Endothelial cell of umbilical vein (primary cell): ENCODE data around the gene CDIP1. TPM values are rescaled to one million over a fixed set of nuclear protein-coding genes. Genes with fewer than 3 reads are reported as not detected.

Experiments used
- BruUV-seq: library from RNA; stranded (reverse); fragments of 400-500 nt; replicated peaks from 2 replicates; lab custom pipeline; 2021; lab: Mats Ljungman, UMichigan
- CTCF ChIA-PET: fragments of 300-600, 350-600 bp; sonication (Branson Sonifier 250); formaldehyde crosslinking; loops from one replicate; lab custom pipeline; 2021; ENCODE audit warnings: antibody characterized with exemption, inconsistent platforms; lab: Charles Lee
- POLR2A ChIA-PET: fragments of 300-600, 350-600 bp; sonication (Branson Sonifier 250); formaldehyde crosslinking; loops from one replicate; lab custom pipeline; 2021; ENCODE audit warnings: antibody characterized with exemption, inconsistent platforms; lab: Charles Lee
- DNase-seq: peaks from one replicate; pipeline ENCODE4 v3.0.0-alpha.2; 2011; ENCODE audit warnings: low read depth, low spot score
- FAIRE-seq: peaks from 2 replicates; lab custom pipeline; 2011; peaks lifted over from hg19 to GRCh38; lab: Jason Lieb, UNC
- H2AFZ ChIP-seq: 2 replicates; pipeline ENCODE4 v1.6.0; 2012; ENCODE audit warnings: low read depth, low read length, control low read depth, inconsistent platforms
- H3K27ac ChIP-seq: 2 replicates; pipeline ENCODE4 v1.5.1; 2011; ENCODE audit warnings: low read depth, mild to moderate bottlenecking, control low read depth, low read length, moderate library complexity; ENCODE audit not compliant: insufficient read depth
- H3K27me3 ChIP-seq, 2 experiments: 2 replicates each; pipeline versions ENCODE4 v1.6.0 to v1.6.1; 2011; ENCODE audit warnings: low read length in 2 of 2, mixed read lengths in 1 of 2; ENCODE audit not compliant: control insufficient read depth in 2 of 2, insufficient read depth in 2 of 2
- H3K36me3 ChIP-seq, 2 experiments: 2 replicates in 1 of 2; 3 replicates in 1 of 2; pipeline ENCODE4 v1.5.1; 2011; ENCODE audit warnings: low read length in 2 of 2, mild to moderate bottlenecking in 1 of 2, moderate library complexity in 1 of 2; ENCODE audit not compliant: control insufficient read depth in 2 of 2, insufficient read depth in 2 of 2; ENCODE audit errors: extremely low read depth in 1 of 2
- H3K4me1 ChIP-seq: 3 replicates; pipeline ENCODE4 v1.5.1; 2011; ENCODE audit warnings: mild to moderate bottlenecking, low read length; ENCODE audit not compliant: control insufficient read depth, insufficient read depth; ENCODE audit errors: extremely low read depth
- H3K4me2 ChIP-seq: 2 replicates; pipeline ENCODE4 v1.6.1; 2011; ENCODE audit warnings: low read length, control low read depth, mixed read lengths; ENCODE audit not compliant: insufficient read depth
- H3K4me3 ChIP-seq, 3 experiments: fragments of 200-600 bp in 1 of 3; sonication (generic), shearing (Covaris generic) in 1 of 3; replicated peaks in 1 of 3; 2 replicates each; pipeline ENCODE4 v1.5.1; 2011 to 2016; ENCODE audit warnings: control low read depth in 3 of 3, low read length in 3 of 3, mild to moderate bottlenecking in 2 of 3, inconsistent platforms in 1 of 3, low read depth in 1 of 3, moderate library complexity in 1 of 3; ENCODE audit not compliant: insufficient read depth in 1 of 3
- H3K79me2 ChIP-seq: 2 replicates; pipeline ENCODE4 v1.6.0; 2012; ENCODE audit warnings: low read length, inconsistent platforms; ENCODE audit not compliant: control insufficient read depth, insufficient read depth
- H3K9ac ChIP-seq: replicated peaks from 2 replicates; pipeline ENCODE3; 2011; ENCODE audit warnings: low read length, control low read depth; ENCODE audit not compliant: insufficient read depth; ENCODE audit errors: extremely low read depth
- H3K9me1 ChIP-seq: replicated peaks from 3 replicates; pipeline ENCODE4 v1.6.0; 2011; ENCODE audit warnings: mild to moderate bottlenecking, low read length; ENCODE audit not compliant: control insufficient read depth, insufficient read depth; ENCODE audit errors: extremely low read depth
- H3K9me3 ChIP-seq: replicated peaks from 2 replicates; pipeline ENCODE4 v1.5.1; 2012; ENCODE audit warnings: low read length, inconsistent platforms; ENCODE audit not compliant: control insufficient read depth, insufficient read depth
- H4K20me1 ChIP-seq: replicated peaks from 2 replicates; pipeline ENCODE3; 2011; ENCODE audit warnings: mild to moderate bottlenecking, low read length; ENCODE audit not compliant: control insufficient read depth, insufficient read depth; ENCODE audit errors: extremely low read depth
- CTCF ChIP-seq, 2 donors: IDR thresholded peaks; 1 replicate in 1 of 2; 2 replicates in 1 of 2; pipeline ENCODE4 v1.5.1; 2011; ENCODE audit warnings: low read length in 2 of 2, mild to moderate bottlenecking in 2 of 2, moderate library complexity in 2 of 2, control low read depth in 1 of 2, inconsistent platforms in 1 of 2, low read depth in 1 of 2; ENCODE audit not compliant: insufficient read depth in 1 of 2; ENCODE audit errors: extremely low read depth in 1 of 2
- EZH2 ChIP-seq: IDR thresholded peaks from 2 replicates; pipeline ENCODE4 v1.6.1; 2012; ENCODE audit warnings: borderline replicate concordance, low read depth, mild to moderate bottlenecking, moderate library complexity, low read length, inconsistent platforms; ENCODE audit not compliant: severe bottlenecking
- FOS ChIP-seq: IDR thresholded peaks from 2 replicates; pipeline ENCODE4 v1.6.1; 2011; ENCODE audit warnings: mild to moderate bottlenecking, low read length, moderate library complexity, borderline replicate concordance; ENCODE audit not compliant: insufficient read depth
- GATA2 ChIP-seq: IDR thresholded peaks from 2 replicates; pipeline ENCODE4 v1.7.0; 2011; ENCODE audit warnings: low read depth, mild to moderate bottlenecking, moderate library complexity, mixed read lengths, low read length; ENCODE audit not compliant: insufficient read length, insufficient read depth
- JUN ChIP-seq: IDR thresholded peaks from 2 replicates; pipeline ENCODE4 v1.6.1; 2011; ENCODE audit warnings: borderline replicate concordance, low read depth; ENCODE audit not compliant: insufficient read length, insufficient read depth
- MYC ChIP-seq: IDR thresholded peaks from one replicate; pipeline ENCODE4 v1.6.1; 2011; ENCODE audit warnings: mild to moderate bottlenecking, low read depth, low read length
- POLR2A ChIP-seq: IDR thresholded peaks from 2 replicates; pipeline ENCODE4 v1.6.1; 2012; ENCODE audit warnings: low read depth, mild to moderate bottlenecking, control low read depth, low read length
- POLR2AphosphoS5 ChIP-seq: IDR thresholded peaks from 2 replicates; pipeline ENCODE4 v1.6.1; 2012; ENCODE audit warnings: low read depth, mild to moderate bottlenecking, control low read depth, low read length, moderate library complexity; ENCODE audit not compliant: insufficient read depth
- dilution Hi-C: fragments of 300-500 bp; cut with MboI; formaldehyde crosslinking; loops from one replicate; pipeline ENCODE4 v1.15.0; 2019; ENCODE audit warnings: low sequenced_read_pairs; ENCODE audit not compliant: extremely low pct_ligation_motif_present
- intact Hi-C: fragments of 100-400 bp; cut with micrococcal nuclease; formaldehyde crosslinking; loops from one replicate; pipeline ENCODE4 v1.10.0; 2022
- polyA plus RNA-seq, 4 experiments: library from polyadenylated mRNA; depleted of rRNA in 3 of 4; stranded (reverse) in 3 of 4; unstranded in 1 of 4; fragments of >200 nt; gene quantifications; 2 replicates each; pipeline versions ENCODE4 v1.2.1 to v1.2.3, GENCODE V29; 2011 to 2012; ENCODE audit warnings: missing spikeins in 1 of 4
- total RNA-seq: library from RNA; stranded (reverse); gene quantifications from 2 replicates; pipeline ENCODE4 v1.2.3, GENCODE V29; 2021
- TF ChIP-seq, protein P1 (sequence below): IDR thresholded peaks from 2 replicates; pipeline ENCODE4 v1.6.1; 2011; ENCODE audit not compliant: insufficient read depth, insufficient read length

CDIP1 gene
- total and polyA plus RNA-seq, 2 donors (not counting 3 experiments of a cell fraction or from before 2014, with no cell fraction given): 33.9 to 37.4 TPM

DNA sequence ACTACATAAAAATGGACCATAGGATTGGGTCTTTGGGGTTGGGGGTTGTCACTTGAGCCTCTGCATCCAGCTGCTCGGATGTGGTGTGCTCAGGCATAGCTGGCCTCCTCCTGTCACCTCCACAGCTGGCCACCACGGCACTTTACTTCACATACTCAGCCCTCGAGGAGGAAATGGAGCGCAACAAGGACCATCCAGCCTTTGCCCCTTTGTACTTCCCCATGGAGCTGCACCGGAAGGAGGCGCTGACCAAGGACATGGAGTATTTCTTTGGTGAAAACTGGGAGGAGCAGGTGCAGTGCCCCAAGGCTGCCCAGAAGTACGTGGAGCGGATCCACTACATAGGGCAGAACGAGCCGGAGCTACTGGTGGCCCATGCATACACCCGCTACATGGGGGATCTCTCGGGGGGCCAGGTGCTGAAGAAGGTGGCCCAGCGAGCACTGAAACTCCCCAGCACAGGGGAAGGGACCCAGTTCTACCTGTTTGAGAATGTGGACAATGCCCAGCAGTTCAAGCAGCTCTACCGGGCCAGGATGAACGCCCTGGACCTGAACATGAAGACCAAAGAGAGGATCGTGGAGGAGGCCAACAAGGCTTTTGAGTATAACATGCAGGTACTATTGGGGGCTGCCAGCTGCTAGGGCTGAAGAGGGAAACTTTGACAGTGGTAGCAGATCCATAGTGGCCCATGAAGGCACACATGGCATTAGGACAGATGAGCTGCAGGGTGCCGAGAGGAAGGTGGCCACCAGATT is 30.8 kb downstream of the CDIP1 start:
- intact Hi-C loops: no loop called here
- Histone ChIP-seq H3K4me3 (no peak overlapping the region), H3K27ac (no peak overlapping the region), H3K9ac (no peak overlapping the region), H2AFZ (no peak overlapping the region), H3K4me1 (no peaks in the 10 kb centered on the region), H3K4me2 (no peak overlapping the region), H3K27me3 (no peaks in the 10 kb centered on the region), H3K9me1 (no peaks in the 10 kb centered on the region), H4K20me1 (no peaks in the 10 kb centered on the region), H3K36me3 (peaks cover 16 to 47% of the 10 kb centered on the region in 2 experiments), H3K79me2 (peaks cover 7% of the 10 kb centered on the region), H3K9me3 (no peaks in the 10 kb centered on the region)
- POLR2A ChIA-PET: no interaction called here
- dilution Hi-C loops: no loop called here
- no peak for FAIRE-seq
- CTCF ChIA-PET: interaction anchor here (0.7 to 6.5 kb wide), 19 partner anchors 10 to 450 kb away, joined by 3 to 109 read pairs (median 6); partner anchors contain the start of genes HMOX2, MGRN1 and SEC14L5
- BruUV-seq: TSS peak; percentile 33
- no peak for DNase-seq
- TF ChIP-seq CTCF (IDR thresholded peaks at IDR 0.05; ENCODE audit: extremely low read depth in 1 of 2, insufficient read depth in 1 of 2, low read depth in 1 of 2, low read length in 2 of 2) (no peak), POLR2AphosphoS5 (no peak), FOS (no peak), POLR2A (no peak), JUN (no peak), MYC (no peak), EZH2 (no peak), GATA2 (no peak)
- TF ChIP-seq, protein P1, sequence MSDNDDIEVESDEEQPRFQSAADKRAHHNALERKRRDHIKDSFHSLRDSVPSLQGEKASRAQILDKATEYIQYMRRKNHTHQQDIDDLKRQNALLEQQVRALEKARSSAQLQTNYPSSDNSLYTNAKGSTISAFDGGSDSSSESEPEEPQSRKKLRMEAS: no peak
